Esophagus squamous epithelium (tissue), 5 donors: ENCODE results near the gene LPP. TPM values are rescaled to one million over a fixed set of nuclear protein-coding genes. Genes with fewer than 3 reads are reported as not detected.

Source experiments
- DNase-seq: peaks from one replicate; lab custom pipeline; 2025; lab: John Stamatoyannopoulos, UW
- H3K27ac ChIP-seq, 4 donors: fragments of 200-600 bp; sonication (generic); one replicate each; pipeline ENCODE4 v1.5.1; 2016 to 2019; ENCODE audit warnings: mild to moderate bottlenecking in 1 of 4
- H3K27me3 ChIP-seq, 4 donors: fragments of 200-600 bp; sonication (generic); 1 replicate in 3 of 4; 2 replicates in 1 of 4; pipeline versions ENCODE4 v1.5.1 to v1.6.0; 2017 to 2021; ENCODE audit warnings: antibody characterized with exemption in 1 of 4
- H3K36me3 ChIP-seq, 3 donors: fragments of 200-600 bp; sonication (generic); one replicate each; pipeline ENCODE4 v1.5.1; 2016 to 2019
- H3K4me1 ChIP-seq, 3 donors: fragments of 200-600 bp; sonication (generic); one replicate each; pipeline ENCODE4 v1.5.1; 2017 to 2019
- H3K4me3 ChIP-seq, 4 donors: fragments of 200-600 bp; sonication (generic); 1 replicate in 3 of 4; 2 replicates in 1 of 4; pipeline ENCODE4 v1.5.1; 2016 to 2019; ENCODE audit warnings: mild to moderate bottlenecking in 2 of 4, moderate library complexity in 1 of 4
- H3K9me3 ChIP-seq, 3 donors: fragments of 200-600 bp; sonication (generic); one replicate each; pipeline ENCODE4 v1.5.1; 2016 to 2019
- CTCF ChIP-seq, 6 experiments: fragments of 450-650 bp in 4 of 6; fragments of 200-600 bp in 2 of 6; sonication (generic) in 2 of 6; IDR thresholded peaks; one replicate each; pipeline ENCODE4 v1.5.1; 2016 to 2019; ENCODE audit warnings: antibody characterized with exemption in 6 of 6, mild to moderate bottlenecking in 4 of 6, moderate library complexity in 4 of 6
- POLR2A ChIP-seq, 4 donors: fragments of 450-650 bp; IDR thresholded peaks; one replicate each; pipeline ENCODE4 v1.6.1; 2017; ENCODE audit warnings: antibody characterized with exemption in 4 of 4, mild to moderate bottlenecking in 4 of 4, moderate library complexity in 3 of 4
- WGBS, 2 donors: methylation state at CpG; one replicate each; pipeline ENCODE4 v1.1.5; 2018; 5-methylcytosine and 5-hydroxymethylcytosine counted together
- intact Hi-C: fragments of 100-400 bp; cut with DNase I; formaldehyde crosslinking; loops from one replicate; pipeline ENCODE4 v1.15.0; 2022
- total RNA-seq, 4 donors: library from RNA; depleted of rRNA; stranded (reverse); fragments of >200 nt; gene quantifications; one replicate each; pipeline ENCODE4 v1.1.0, GENCODE V29; 2016
- donor health status: DM: yes; HTN: yes; CAD: no.

The LPP gene
- total RNA-seq, 4 donors from 2014 or later: 41.4 to 369 (median 97.3) TPM

GRCh38 chr3:188309437-188310269 lies 155.7 kb downstream of the LPP start:
- Histone ChIP-seq H3K27me3 (no peaks in the 10 kb centered on the region), H3K36me3 (no peaks in the 10 kb centered on the region), H3K4me1 (peaks cover 0 to 7% (median 0%) of the 10 kb centered on the region in 3 donors), H3K9me3 (no peaks in the 10 kb centered on the region), H3K4me3 (no peak overlapping the region), H3K27ac (peak overlapping the region in 1 of 4 donors; percentile 5)
- WGBS, 2 donors: 66 to 67% methylated on average over 6 of the region's 6 CpGs
- TF ChIP-seq POLR2A (IDR thresholded peaks at IDR 0.05) (no peak), CTCF (IDR thresholded peaks at IDR 0.05) (no peak)
- intact Hi-C loops: no loop called here
- DNase-seq: no peak

GRCh38 chr3:188310270-188310710 lies 156.3 kb downstream of the LPP start:
- TF ChIP-seq POLR2A (IDR thresholded peaks at IDR 0.05) (no peak), CTCF (IDR thresholded peaks at IDR 0.05) (no peak)
- no peak for DNase-seq
- Histone ChIP-seq H3K27ac (no peak overlapping the region), H3K4me1 (peaks cover 0 to 7% (median 0%) of the 10 kb centered on the region in 3 donors), H3K9me3 (no peaks in the 10 kb centered on the region), H3K4me3 (no peak overlapping the region), H3K36me3 (no peaks in the 10 kb centered on the region), H3K27me3 (no peaks in the 10 kb centered on the region)
- intact Hi-C loops: no loop called here
- WGBS, 2 donors: 83 to 91% methylated on average over 2 of the region's 2 CpGs

GRCh38 chr3:188315553-188315952 lies 161.6 kb downstream of the LPP start:
- H3K36me3 ChIP-seq: no peaks in the 10 kb centered on the region
- no peaks in the 10 kb centered on the region for H3K9me3 ChIP-seq
- H3K4me1 ChIP-seq: peaks cover 0 to 24% (median 16%) of the 10 kb centered on the region in 3 donors
- no peak overlapping the region for H3K4me3 ChIP-seq
- TF ChIP-seq CTCF (IDR thresholded peaks at IDR 0.05): no peak
- TF ChIP-seq POLR2A (IDR thresholded peaks at IDR 0.05): no peak
- 59 to 63% methylated on average over 2 of the region's 2 CpGs for WGBS, 2 donors
- peak overlapping the region in 1 of 4 donors; percentile 21 for H3K27ac ChIP-seq
- no peak for DNase-seq
- no peaks in the 10 kb centered on the region for H3K27me3 ChIP-seq
- intact Hi-C loops: no loop called here

- Histone ChIP-seq H3K36me3 (no peaks in the 10 kb centered on the region), H3K4me1 (peaks cover 0 to 28% (median 18%) of the 10 kb centered on the region in 3 donors), H3K9me3 (no peaks in the 10 kb centered on the region), H3K4me3 (no peak overlapping the region), H3K27ac (peak overlapping the region in 2 of 4 donors; percentile 11 to 21), H3K27me3 (no peaks in the 10 kb centered on the region)
- TF ChIP-seq CTCF (IDR thresholded peaks at IDR 0.05): no peak
- TF ChIP-seq POLR2A (IDR thresholded peaks at IDR 0.05): no peak
- WGBS, 2 donors: 76% methylated on average over 6 of the region's 6 CpGs
- intact Hi-C loops: no loop called here
- no peak for DNase-seq
Observed at GRCh38 chr3:188316021-188316722, 162.2 kb downstream of the LPP start.

GRCh38 chr3:188316723-188317070 lies 162.7 kb downstream of the LPP start:
- WGBS, 2 donors: 73 to 85% methylated on average over 3 of the region's 3 CpGs
- no peaks in the 10 kb centered on the region for H3K36me3 ChIP-seq
- peak overlapping the region in 2 of 4 donors; percentile 11 to 13 for H3K27ac ChIP-seq

More at GRCh38 chr3:188316723-188317070, 162.7 kb downstream of the LPP start:
- TF ChIP-seq POLR2A (IDR thresholded peaks at IDR 0.05): no peak
- TF ChIP-seq CTCF (IDR thresholded peaks at IDR 0.05): no peak
- Histone ChIP-seq H3K4me3 (no peak overlapping the region), H3K27me3 (no peaks in the 10 kb centered on the region), H3K9me3 (no peaks in the 10 kb centered on the region), H3K4me1 (peaks cover 0 to 33% (median 18%) of the 10 kb centered on the region in 3 donors)
- intact Hi-C loops: no loop called here
- DNase-seq: no peak
